Measurements from ENCODE around the gene CTSA.

DNA sequence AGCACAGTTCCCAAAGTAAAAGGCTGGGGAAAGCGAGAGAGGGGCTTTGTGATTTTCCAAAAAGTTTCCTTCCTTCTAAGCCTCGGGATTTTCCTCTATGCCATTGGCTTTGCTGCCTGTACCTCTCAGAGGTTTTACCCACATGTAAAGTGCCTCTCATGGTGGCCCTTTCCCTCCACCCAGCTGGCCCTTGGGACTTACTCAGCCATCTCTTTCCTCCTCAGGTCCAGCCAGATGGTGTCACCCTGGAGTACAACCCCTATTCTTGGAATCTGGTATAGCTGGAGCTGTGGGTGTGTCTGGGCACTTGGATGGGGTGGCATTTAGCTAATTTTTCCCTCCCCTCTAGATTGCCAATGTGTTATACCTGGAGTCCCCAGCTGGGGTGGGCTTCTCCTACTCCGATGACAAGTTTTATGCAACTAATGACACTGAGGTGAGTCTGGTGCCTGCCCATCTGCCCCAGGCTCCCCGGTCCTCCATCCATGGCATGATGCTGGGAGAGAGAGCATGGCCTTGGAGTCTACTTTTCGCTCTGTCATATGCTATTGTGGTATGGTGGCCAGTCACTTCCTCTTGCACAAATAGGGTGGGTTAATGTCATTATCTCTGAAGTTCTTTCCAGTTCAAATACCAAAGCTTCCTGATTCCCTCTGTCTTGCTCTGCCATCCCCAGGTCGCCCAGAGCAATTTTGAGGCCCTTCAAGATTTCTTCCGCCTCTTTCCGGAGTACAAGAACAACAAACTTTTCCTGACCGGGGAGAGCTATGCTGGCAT is 1.1 kb downstream of the CTSA start:
- TF ChIP-seq EZH2phosphoT487 (IDR thresholded peaks at IDR 0.05): no peak
- TF ChIP-seq, protein P1, sequence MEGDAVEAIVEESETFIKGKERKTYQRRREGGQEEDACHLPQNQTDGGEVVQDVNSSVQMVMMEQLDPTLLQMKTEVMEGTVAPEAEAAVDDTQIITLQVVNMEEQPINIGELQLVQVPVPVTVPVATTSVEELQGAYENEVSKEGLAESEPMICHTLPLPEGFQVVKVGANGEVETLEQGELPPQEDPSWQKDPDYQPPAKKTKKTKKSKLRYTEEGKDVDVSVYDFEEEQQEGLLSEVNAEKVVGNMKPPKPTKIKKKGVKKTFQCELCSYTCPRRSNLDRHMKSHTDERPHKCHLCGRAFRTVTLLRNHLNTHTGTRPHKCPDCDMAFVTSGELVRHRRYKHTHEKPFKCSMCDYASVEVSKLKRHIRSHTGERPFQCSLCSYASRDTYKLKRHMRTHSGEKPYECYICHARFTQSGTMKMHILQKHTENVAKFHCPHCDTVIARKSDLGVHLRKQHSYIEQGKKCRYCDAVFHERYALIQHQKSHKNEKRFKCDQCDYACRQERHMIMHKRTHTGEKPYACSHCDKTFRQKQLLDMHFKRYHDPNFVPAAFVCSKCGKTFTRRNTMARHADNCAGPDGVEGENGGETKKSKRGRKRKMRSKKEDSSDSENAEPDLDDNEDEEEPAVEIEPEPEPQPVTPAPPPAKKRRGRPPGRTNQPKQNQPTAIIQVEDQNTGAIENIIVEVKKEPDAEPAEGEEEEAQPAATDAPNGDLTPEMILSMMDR (IDR thresholded peaks at IDR 0.05): no peak

Data from neural progenitor cell (in vitro differentiated cells).